Astrocyte (in vitro differentiated cells and primary cell): ENCODE results near the gene RAB17. TPM values are rescaled to one million over a fixed set of nuclear protein-coding genes. Genes with fewer than 3 reads are reported as not detected.

Experiments
- DNase-seq: peaks from one replicate; pipeline ENCODE4 v3.0.0-alpha.2; 2010; ENCODE audit warnings: low read depth
- FAIRE-seq: peaks from 2 replicates; lab custom pipeline; 2011; peaks lifted over from hg19 to GRCh38; lab: Jason Lieb, UNC
- H2AFZ ChIP-seq: 2 replicates; pipeline ENCODE4 v1.6.0; 2012; ENCODE audit warnings: low read depth, low read length, inconsistent platforms
- H3K27ac ChIP-seq: 2 replicates; pipeline ENCODE4 v1.5.1; 2011; ENCODE audit warnings: low read depth, low read length, inconsistent platforms
- H3K27me3 ChIP-seq: 2 replicates; pipeline ENCODE4 v1.6.0; 2011; ENCODE audit warnings: low read length, inconsistent platforms; ENCODE audit not compliant: insufficient read depth
- H3K36me3 ChIP-seq: 2 replicates; pipeline ENCODE4 v1.5.1; 2011; ENCODE audit warnings: low read length, inconsistent platforms; ENCODE audit not compliant: insufficient read depth
- H3K4me1 ChIP-seq: 2 replicates; pipeline ENCODE4 v1.5.1; 2011; ENCODE audit warnings: low read length, inconsistent platforms; ENCODE audit not compliant: insufficient read depth
- H3K4me2 ChIP-seq: 2 replicates; pipeline ENCODE4 v1.6.0; 2012; ENCODE audit warnings: low read length, inconsistent platforms
- H3K4me3 ChIP-seq: 2 replicates; pipeline ENCODE4 v1.5.1; 2011; ENCODE audit warnings: low read depth, mild to moderate bottlenecking, low read length, inconsistent platforms; ENCODE audit not compliant: insufficient read depth
- H3K79me2 ChIP-seq: 2 replicates; pipeline ENCODE4 v1.6.0; 2012; ENCODE audit warnings: mild to moderate bottlenecking, low read length, inconsistent platforms; ENCODE audit not compliant: insufficient read depth
- H3K9ac ChIP-seq: 2 replicates; pipeline ENCODE4 v1.6.0; 2012; ENCODE audit warnings: mild to moderate bottlenecking, low read length, inconsistent platforms
- H3K9me3 ChIP-seq: 2 replicates; pipeline ENCODE4 v1.5.1; 2012; ENCODE audit warnings: low read depth, mild to moderate bottlenecking, low read length, inconsistent platforms; ENCODE audit not compliant: insufficient read depth
- H4K20me1 ChIP-seq: 2 replicates; pipeline ENCODE4 v1.6.0; 2012; ENCODE audit warnings: low read length, inconsistent platforms; ENCODE audit not compliant: insufficient read depth
- H3K27ac Mint-ChIP-seq: one replicate; pipeline ENCODE4 v1.8.0; 2021; ENCODE audit warnings: mild to moderate bottlenecking, mixed read lengths; ENCODE audit not compliant: unreplicated experiment
- H3K27me3 Mint-ChIP-seq: one replicate; pipeline ENCODE4 v1.8.0; 2021; ENCODE audit warnings: low read depth, mixed read lengths; ENCODE audit not compliant: unreplicated experiment
- H3K36me3 Mint-ChIP-seq: one replicate; pipeline ENCODE4 v1.8.0; 2021; ENCODE audit warnings: low read depth, mixed read lengths; ENCODE audit not compliant: unreplicated experiment
- H3K4me1 Mint-ChIP-seq: one replicate; pipeline ENCODE4 v1.8.0; 2021; ENCODE audit warnings: low read depth, mixed read lengths; ENCODE audit not compliant: unreplicated experiment
- H3K4me3 Mint-ChIP-seq: one replicate; pipeline ENCODE4 v1.8.0; 2021; ENCODE audit warnings: mild to moderate bottlenecking, moderate library complexity, mixed read lengths; ENCODE audit not compliant: unreplicated experiment
- H3K9me3 Mint-ChIP-seq: one replicate; pipeline ENCODE4 v1.8.0; 2021; ENCODE audit warnings: mild to moderate bottlenecking, mixed read lengths; ENCODE audit not compliant: unreplicated experiment
- CTCF ChIP-seq: IDR thresholded peaks from 2 replicates; pipeline ENCODE4 v1.5.1; 2011; ENCODE audit warnings: low read depth, mild to moderate bottlenecking, inconsistent platforms, low read length, moderate library complexity; ENCODE audit not compliant: insufficient read depth
- EZH2 ChIP-seq: IDR thresholded peaks from 2 replicates; pipeline ENCODE4 v1.6.1; 2012; ENCODE audit warnings: mild to moderate bottlenecking, low read length, inconsistent platforms; ENCODE audit not compliant: insufficient read depth
- total RNA-seq: library from RNA; stranded (reverse); gene quantifications from 2 replicates; pipeline ENCODE4 v1.2.1, GENCODE V29; 2021

The RAB17 gene
- total RNA-seq, 1 donor from 2014 or later = 1.4 TPM

- FAIRE-seq = no peak
Measured at GRCh38 chr2:237628247-237629187, 38.0 kb upstream of the RAB17 start.

GRCh38 chr2:237627441-237628246, 37.1 kb upstream of the RAB17 start, which contains the start of gene LRRFIP1:
Gene LRRFIP1 (plus strand): TSS chr2:237627587. CDS start chr2:237627645, 58 bp downstream.
- peak within 1 kb of the TSS; percentile 92 for H3K4me3 Mint-ChIP-seq
- Histone ChIP-seq H3K27ac (no peak within 1 kb of the TSS), H3K4me2 (peak within 1 kb of the TSS; percentile 97), H3K79me2 (peaks cover 39% of the 10 kb centered on the region), H3K4me1 (peaks cover 13% of the 10 kb centered on the region), H3K9me3 (no peaks in the 10 kb centered on the region), H3K27me3 (no peaks in the 10 kb centered on the region), H3K4me3 (peak within 1 kb of the TSS; percentile 91), H3K9ac (peak within 1 kb of the TSS; percentile 86), H3K36me3 (no peaks in the 10 kb centered on the region), H2AFZ (peak within 1 kb of the TSS; percentile 69), H4K20me1 (peaks cover 40% of the 10 kb centered on the region)
- peaks cover 9% of the 10 kb centered on the region for H3K36me3 Mint-ChIP-seq
- H3K27ac Mint-ChIP-seq = peak within 1 kb of the TSS; percentile 89
- peaks cover 31% of the 10 kb centered on the region for H3K4me1 Mint-ChIP-seq
- H3K9me3 Mint-ChIP-seq = no peaks in the 10 kb centered on the region
- TF ChIP-seq CTCF = no peak
- no peak for TF ChIP-seq EZH2
- FAIRE-seq (no peak), DNase-seq (no peak)
- peaks cover 17% of the 10 kb centered on the region for H3K27me3 Mint-ChIP-seq

More at GRCh38 chr2:237628247-237629187, 38.0 kb upstream of the RAB17 start:
- Histone ChIP-seq H3K27me3 (no peaks in the 10 kb centered on the region), H2AFZ (peak overlapping the region; percentile 69), H3K79me2 (peaks cover 47% of the 10 kb centered on the region), H3K4me2 (peak overlapping the region; percentile 97), H3K4me1 (peaks cover 13% of the 10 kb centered on the region), H3K9me3 (no peaks in the 10 kb centered on the region), H3K36me3 (no peaks in the 10 kb centered on the region), H3K27ac (no peak overlapping the region), H3K9ac (peak overlapping the region; percentile 86), H4K20me1 (peaks cover 49% of the 10 kb centered on the region), H3K4me3 (peak overlapping the region; percentile 91)
- Mint-ChIP-seq H3K4me3 (peak overlapping the region; percentile 92), H3K9me3 (no peaks in the 10 kb centered on the region), H3K27ac (peak overlapping the region; percentile 89), H3K27me3 (peaks cover 15% of the 10 kb centered on the region), H3K4me1 (peaks cover 31% of the 10 kb centered on the region), H3K36me3 (peaks cover 11% of the 10 kb centered on the region)
- no peak for TF ChIP-seq CTCF
- no peak for TF ChIP-seq EZH2
- DNase-seq = no peak
